Epithelial cell of esophagus (primary cell): ENCODE data around the gene ZFP42.

ENCODE experiments used
- DNase-seq: peaks from one replicate; pipeline ENCODE4 v3.0.0; 2010; ENCODE audit warnings: low read depth
- H3K4me3 ChIP-seq: 2 replicates; pipeline ENCODE4 v1.5.1; 2011; ENCODE audit warnings: mild to moderate bottlenecking, low read length, control low read depth
- TF ChIP-seq, protein P1 (sequence below): IDR thresholded peaks from 2 replicates; pipeline ENCODE4 v1.5.1; 2011; ENCODE audit warnings: low read depth, mild to moderate bottlenecking, low read length, control low read depth, inconsistent platforms; ENCODE audit not compliant: insufficient read depth; ENCODE audit errors: missing control alignments

The ZFP42 gene

GRCh38 chr4:187995322-187996207 is at the start of gene ZFP42:
ZFP42 (plus strand) TSS chr4:187995771; CDS start chr4:188002808, 7,037 bp downstream.
- TF ChIP-seq, protein P1, sequence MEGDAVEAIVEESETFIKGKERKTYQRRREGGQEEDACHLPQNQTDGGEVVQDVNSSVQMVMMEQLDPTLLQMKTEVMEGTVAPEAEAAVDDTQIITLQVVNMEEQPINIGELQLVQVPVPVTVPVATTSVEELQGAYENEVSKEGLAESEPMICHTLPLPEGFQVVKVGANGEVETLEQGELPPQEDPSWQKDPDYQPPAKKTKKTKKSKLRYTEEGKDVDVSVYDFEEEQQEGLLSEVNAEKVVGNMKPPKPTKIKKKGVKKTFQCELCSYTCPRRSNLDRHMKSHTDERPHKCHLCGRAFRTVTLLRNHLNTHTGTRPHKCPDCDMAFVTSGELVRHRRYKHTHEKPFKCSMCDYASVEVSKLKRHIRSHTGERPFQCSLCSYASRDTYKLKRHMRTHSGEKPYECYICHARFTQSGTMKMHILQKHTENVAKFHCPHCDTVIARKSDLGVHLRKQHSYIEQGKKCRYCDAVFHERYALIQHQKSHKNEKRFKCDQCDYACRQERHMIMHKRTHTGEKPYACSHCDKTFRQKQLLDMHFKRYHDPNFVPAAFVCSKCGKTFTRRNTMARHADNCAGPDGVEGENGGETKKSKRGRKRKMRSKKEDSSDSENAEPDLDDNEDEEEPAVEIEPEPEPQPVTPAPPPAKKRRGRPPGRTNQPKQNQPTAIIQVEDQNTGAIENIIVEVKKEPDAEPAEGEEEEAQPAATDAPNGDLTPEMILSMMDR: no peak
- DNase-seq: peak; percentile 4
- peak within 1 kb of the TSS; percentile 4 for H3K4me3 ChIP-seq

DNA sequence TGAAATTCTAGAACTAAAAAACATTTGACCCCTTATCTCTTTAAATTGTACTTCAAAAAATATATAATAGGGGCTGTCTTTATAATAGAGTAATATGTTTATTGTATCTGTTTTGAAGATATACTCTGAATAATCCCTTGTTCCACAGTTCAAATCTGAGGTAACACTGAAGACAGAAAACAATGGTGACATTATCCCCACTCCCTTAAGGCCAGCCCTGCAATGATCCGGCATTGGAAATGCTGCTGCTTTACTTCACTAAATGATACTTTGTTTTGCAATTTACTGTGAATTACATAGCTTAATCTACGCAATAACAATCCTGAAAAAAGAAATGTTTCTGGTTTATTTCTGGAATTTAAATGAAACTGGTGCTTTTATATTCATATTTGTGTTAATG is 34.4 kb upstream of the ZFP42 start:
- H3K4me3 ChIP-seq: no peak overlapping the region
- TF ChIP-seq, protein P1: no peak
- DNase-seq: no peak

DNA sequence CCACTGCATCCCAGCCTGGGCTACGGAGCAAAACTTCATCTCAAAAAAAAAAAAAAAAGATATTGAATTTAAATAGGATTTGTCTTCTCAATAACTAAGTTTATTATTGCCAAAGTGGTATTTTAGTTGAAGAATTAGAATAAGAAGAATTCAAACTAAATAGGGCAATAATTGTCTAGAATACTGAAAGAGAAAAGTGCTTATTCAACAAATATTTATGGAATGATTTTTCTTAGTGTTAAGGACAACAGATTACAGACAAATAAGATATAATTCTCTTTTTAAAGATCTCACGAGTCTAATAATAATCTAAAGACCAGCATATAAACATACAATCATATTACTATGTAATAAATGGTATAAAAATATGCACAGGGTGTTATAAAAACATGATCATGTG is 33.6 kb upstream of the ZFP42 start:
- TF ChIP-seq, protein P1: no peak
- H3K4me3 ChIP-seq: no peak overlapping the region
- DNase-seq: no peak

DNA sequence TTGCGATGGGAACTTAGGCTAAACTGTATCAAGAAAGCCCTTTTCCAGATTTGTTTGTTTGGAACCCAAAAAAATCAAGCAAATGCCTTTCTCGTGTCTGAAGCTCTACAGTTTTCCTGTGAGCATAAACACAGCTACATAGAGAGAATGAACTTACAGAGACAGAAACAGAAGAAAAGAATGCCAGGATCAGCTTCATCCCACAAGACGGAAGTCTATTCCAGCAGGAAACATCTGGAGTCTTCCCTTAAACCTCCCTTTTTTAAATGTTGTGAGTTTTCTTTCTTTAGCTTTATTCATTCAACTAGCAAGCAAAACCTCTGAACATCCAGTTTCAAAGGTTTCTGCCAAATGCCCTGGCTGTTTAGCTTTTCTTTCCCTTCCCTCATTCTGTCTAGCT is 32.6 kb upstream of the ZFP42 start:
- TF ChIP-seq, protein P1: no peak
- H3K4me3 ChIP-seq: no peak overlapping the region
- no peak for DNase-seq

- TF ChIP-seq, protein P1: no peak
- no peak for DNase-seq
- no peak overlapping the region for H3K4me3 ChIP-seq
Observed at GRCh38 chr4:187965726-187966125, 29.8 kb upstream of the ZFP42 start.

DNA sequence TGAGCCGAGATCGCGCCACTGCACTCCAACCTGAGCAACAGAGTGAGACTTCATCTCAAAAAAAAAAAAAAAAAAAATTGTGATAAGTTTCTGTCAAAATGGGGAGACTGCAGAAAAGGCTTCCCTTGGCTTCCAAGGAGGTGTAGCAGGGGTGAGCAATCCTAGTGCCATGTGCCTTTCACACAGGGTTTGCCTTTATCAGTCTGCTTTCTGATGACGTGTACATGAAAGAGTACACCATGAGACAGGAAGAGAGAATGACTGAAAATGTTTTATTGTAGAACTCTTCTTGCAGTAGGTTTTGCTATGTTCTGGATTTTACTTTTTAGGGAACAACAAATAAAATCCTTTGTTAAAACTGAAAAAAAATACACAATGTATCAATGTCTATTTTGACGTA is 23.4 kb upstream of the ZFP42 start:
- H3K4me3 ChIP-seq: no peak overlapping the region
- TF ChIP-seq, protein P1: no peak
- no peak for DNase-seq

- TF ChIP-seq, protein P1: no peak
Observed at GRCh38 chr4:187983746-187984145, 11.8 kb upstream of the ZFP42 start.

More at GRCh38 chr4:187983746-187984145, 11.8 kb upstream of the ZFP42 start:
- DNase-seq: no peak
- no peak overlapping the region for H3K4me3 ChIP-seq
